GM12891 (cell line): ENCODE results near the gene TNFRSF21.

Experiments used
- POLR2A ChIP-seq: IDR thresholded peaks from 2 replicates; pipeline ENCODE4 v1.6.1; 2011; ENCODE audit warnings: low read depth, low read length, control low read depth
- POLR2AphosphoS5 ChIP-seq: IDR thresholded peaks from 2 replicates; pipeline ENCODE4 v1.6.1; 2011; ENCODE audit warnings: low read depth, low read length, control low read depth
- POU2F2 ChIP-seq: IDR thresholded peaks from 2 replicates; pipeline ENCODE4 v1.6.1; 2011; ENCODE audit warnings: low read depth, mild to moderate bottlenecking, control low read depth, low read length, moderate library complexity

GRCh38 chr6:47221565-47221964 lies 88.1 kb downstream of the TNFRSF21 start:
- no peak for TF ChIP-seq POU2F2
- no peak for TF ChIP-seq POLR2A
- no peak for TF ChIP-seq POLR2AphosphoS5
